Measurements from ENCODE around the gene EPB41L4A. TPM values are rescaled to one million over a fixed set of nuclear protein-coding genes. Genes with fewer than 3 reads are reported as not detected.

EPB41L4A gene
- polyA plus RNA-seq, 1 donor (not counting 4 experiments of a cell fraction or from before 2014, with no cell fraction given): 3.5 TPM

DNA sequence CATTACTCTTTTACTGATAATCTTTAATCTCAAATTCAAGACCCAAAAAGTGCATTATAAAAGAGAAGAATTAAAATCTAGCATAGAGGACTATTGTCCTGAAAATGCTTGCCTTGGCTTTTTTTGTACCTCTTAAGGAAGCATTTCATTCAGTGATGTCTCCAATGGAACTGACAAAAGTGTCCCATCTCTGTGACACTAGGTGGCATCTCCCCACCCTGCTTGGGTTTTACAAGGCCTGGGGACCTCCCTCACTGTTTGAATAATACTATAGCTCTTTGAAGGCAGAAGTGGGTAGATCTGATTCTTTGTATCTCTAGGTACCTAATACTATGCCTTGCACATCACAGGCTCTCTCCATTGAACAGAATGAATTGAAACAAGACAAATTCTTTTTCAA is 180.6 kb downstream of the EPB41L4A start:
- Histone ChIP-seq H4K20me1 (ENCODE audit: control insufficient read depth, extremely low read depth, insufficient read depth, low read length) (no peaks in the 10 kb centered on the region), H3K27ac (ENCODE audit: control insufficient read depth, insufficient read depth, low read length) (no peak overlapping the region), H3K4me1 (ENCODE audit: control insufficient read depth, extremely low read depth, insufficient read depth, low read length) (no peaks in the 10 kb centered on the region), H3K9ac (ENCODE audit: control insufficient read depth, extremely low read depth, insufficient read depth, low read length) (no peak overlapping the region), H3K4me3 (ENCODE audit: control insufficient read depth in 2 of 3, extremely low read depth in 1 of 3, insufficient read depth in 2 of 3, low read depth in 1 of 3, low read length in 3 of 3) (no peak overlapping the region), H3K79me2 (ENCODE audit: control insufficient read depth, insufficient read depth, low read length) (no peaks in the 10 kb centered on the region), H3K9me1 (ENCODE audit: control insufficient read depth, extremely low read depth, insufficient read depth, low read length) (no peaks in the 10 kb centered on the region), H3K36me3 (ENCODE audit: control insufficient read depth in 2 of 2, extremely low read depth in 1 of 2, insufficient read depth in 2 of 2, low read length in 2 of 2) (no peaks in the 10 kb centered on the region), H2AFZ (ENCODE audit: control insufficient read depth, low read length) (no peak overlapping the region), H3K4me2 (ENCODE audit: control insufficient read depth, extremely low read depth, insufficient read depth, low read depth, low read length) (no peak overlapping the region), H3K27me3 (ENCODE audit: control insufficient read depth, extremely low read depth, insufficient read depth, low read length) (no peaks in the 10 kb centered on the region), H3K9me3 (ENCODE audit: control insufficient read depth, low read depth, low read length) (no peaks in the 10 kb centered on the region)
- FAIRE-seq (no peak), DNase-seq (ENCODE audit: low read depth, low spot score) (no peak)
- dilution Hi-C loops (cut with MboI; ENCODE audit: extremely low pct_ligation_motif_present, low sequenced_read_pairs): no loop called here
- TF ChIP-seq, protein P1, sequence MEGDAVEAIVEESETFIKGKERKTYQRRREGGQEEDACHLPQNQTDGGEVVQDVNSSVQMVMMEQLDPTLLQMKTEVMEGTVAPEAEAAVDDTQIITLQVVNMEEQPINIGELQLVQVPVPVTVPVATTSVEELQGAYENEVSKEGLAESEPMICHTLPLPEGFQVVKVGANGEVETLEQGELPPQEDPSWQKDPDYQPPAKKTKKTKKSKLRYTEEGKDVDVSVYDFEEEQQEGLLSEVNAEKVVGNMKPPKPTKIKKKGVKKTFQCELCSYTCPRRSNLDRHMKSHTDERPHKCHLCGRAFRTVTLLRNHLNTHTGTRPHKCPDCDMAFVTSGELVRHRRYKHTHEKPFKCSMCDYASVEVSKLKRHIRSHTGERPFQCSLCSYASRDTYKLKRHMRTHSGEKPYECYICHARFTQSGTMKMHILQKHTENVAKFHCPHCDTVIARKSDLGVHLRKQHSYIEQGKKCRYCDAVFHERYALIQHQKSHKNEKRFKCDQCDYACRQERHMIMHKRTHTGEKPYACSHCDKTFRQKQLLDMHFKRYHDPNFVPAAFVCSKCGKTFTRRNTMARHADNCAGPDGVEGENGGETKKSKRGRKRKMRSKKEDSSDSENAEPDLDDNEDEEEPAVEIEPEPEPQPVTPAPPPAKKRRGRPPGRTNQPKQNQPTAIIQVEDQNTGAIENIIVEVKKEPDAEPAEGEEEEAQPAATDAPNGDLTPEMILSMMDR (optimal IDR thresholded peaks at IDR 0.05 in 1 of 3, IDR thresholded peaks at IDR 0.05 in 1 of 3, conservative IDR thresholded peaks at IDR 0.05 in 1 of 3; ENCODE audit: extremely low read depth in 1 of 3, insufficient read depth in 2 of 3, low read length in 3 of 3): no peak
- no peak for TF ChIP-seq EZH2 (IDR thresholded peaks at IDR 0.05; ENCODE audit: low read length)

DNA sequence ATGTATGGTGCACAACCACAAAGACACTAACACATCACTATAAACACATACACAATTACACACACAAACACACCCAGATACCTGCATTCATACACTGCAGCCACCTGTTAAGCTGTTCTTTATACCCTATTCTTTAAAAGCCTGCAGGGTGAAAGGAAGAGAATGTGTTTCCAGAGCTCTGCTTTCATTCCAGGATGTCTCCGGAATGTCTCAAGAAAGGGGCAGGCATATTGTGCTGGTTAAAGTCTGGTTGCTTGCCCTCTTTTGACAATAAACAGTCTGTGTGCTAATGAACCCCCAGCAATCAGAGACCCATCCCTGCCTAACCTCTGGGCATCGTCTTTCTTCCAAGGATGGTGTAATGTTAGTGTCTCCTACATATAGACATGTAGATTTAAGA is 181.6 kb downstream of the EPB41L4A start:
- H3K27ac ChIP-seq (ENCODE audit: control insufficient read depth, insufficient read depth, low read length): no peak overlapping the region
- no peak for DNase-seq (ENCODE audit: low read depth, low spot score)
- TF ChIP-seq, protein P1 (optimal IDR thresholded peaks at IDR 0.05 in 1 of 3, IDR thresholded peaks at IDR 0.05 in 1 of 3, conservative IDR thresholded peaks at IDR 0.05 in 1 of 3; ENCODE audit: extremely low read depth in 1 of 3, insufficient read depth in 2 of 3, low read length in 3 of 3): no peak
- TF ChIP-seq EZH2 (IDR thresholded peaks at IDR 0.05; ENCODE audit: low read length): no peak
- no peak overlapping the region for H2AFZ ChIP-seq (ENCODE audit: control insufficient read depth, low read length)
- peaks cover 3% of the 10 kb centered on the region for H3K4me1 ChIP-seq (ENCODE audit: control insufficient read depth, extremely low read depth, insufficient read depth, low read length)
- no peak overlapping the region for H3K4me2 ChIP-seq (ENCODE audit: control insufficient read depth, extremely low read depth, insufficient read depth, low read depth, low read length)
- no peaks in the 10 kb centered on the region for H3K27me3 ChIP-seq (ENCODE audit: control insufficient read depth, extremely low read depth, insufficient read depth, low read length)
- no peaks in the 10 kb centered on the region for H4K20me1 ChIP-seq (ENCODE audit: control insufficient read depth, extremely low read depth, insufficient read depth, low read length)
- dilution Hi-C loops (cut with MboI; ENCODE audit: extremely low pct_ligation_motif_present, low sequenced_read_pairs): no loop called here
- no peak overlapping the region for H3K4me3 ChIP-seq (ENCODE audit: control insufficient read depth in 2 of 3, extremely low read depth in 1 of 3, insufficient read depth in 2 of 3, low read depth in 1 of 3, low read length in 3 of 3)
- no peaks in the 10 kb centered on the region for H3K36me3 ChIP-seq (ENCODE audit: control insufficient read depth in 2 of 2, extremely low read depth in 1 of 2, insufficient read depth in 2 of 2, low read length in 2 of 2)
- H3K9me1 ChIP-seq (ENCODE audit: control insufficient read depth, extremely low read depth, insufficient read depth, low read length): no peaks in the 10 kb centered on the region
- no peaks in the 10 kb centered on the region for H3K9me3 ChIP-seq (ENCODE audit: control insufficient read depth, low read depth, low read length)
- H3K9ac ChIP-seq (ENCODE audit: control insufficient read depth, extremely low read depth, insufficient read depth, low read length): no peak overlapping the region
- H3K79me2 ChIP-seq (ENCODE audit: control insufficient read depth, insufficient read depth, low read length): no peaks in the 10 kb centered on the region
- FAIRE-seq: no peak

Data from keratinocyte (primary cell).